Osteoblast (primary cell): Measurements from ENCODE around the gene KRT73. TPM values are rescaled to one million over a fixed set of nuclear protein-coding genes. Genes with fewer than 3 reads are reported as not detected.

Source experiments
- DNase-seq: peaks from one replicate; pipeline ENCODE4 v3.0.0; 2011; ENCODE audit warnings: low spot score, mixed read lengths; ENCODE audit not compliant: insufficient read length; ENCODE audit errors: missing footprints
- H2AFZ ChIP-seq: 2 replicates; pipeline ENCODE4 v1.6.0; 2011; ENCODE audit warnings: mild to moderate bottlenecking, low read length
- H3K27ac ChIP-seq: 2 replicates; pipeline ENCODE4 v1.5.1; 2011; ENCODE audit warnings: mild to moderate bottlenecking, low read depth, low read length, moderate library complexity
- H3K27me3 ChIP-seq: 2 replicates; pipeline ENCODE4 v1.6.0; 2012; ENCODE audit warnings: mild to moderate bottlenecking, control low read depth, inconsistent platforms, low read length, moderate library complexity; ENCODE audit not compliant: insufficient read depth
- H3K36me3 ChIP-seq: 2 replicates; pipeline ENCODE4 v1.5.1; 2011; ENCODE audit warnings: mild to moderate bottlenecking, low read length, control low read depth, moderate library complexity; ENCODE audit not compliant: insufficient read depth
- H3K4me1 ChIP-seq: 2 replicates; pipeline ENCODE4 v1.5.1; 2011; ENCODE audit warnings: mild to moderate bottlenecking, low read length, control low read depth, moderate library complexity; ENCODE audit not compliant: insufficient read depth
- H3K4me2 ChIP-seq: 2 replicates; pipeline ENCODE4 v1.6.0; 2011; ENCODE audit warnings: mild to moderate bottlenecking, low read length; ENCODE audit not compliant: insufficient read depth
- H3K4me3 ChIP-seq: fragments of 200-600 bp; sonication (generic); 3 replicates; pipeline ENCODE4 v1.5.1; 2012; ENCODE audit warnings: mild to moderate bottlenecking, low read length, inconsistent platforms; ENCODE audit not compliant: insufficient read depth
- H3K79me2 ChIP-seq: 2 replicates; pipeline ENCODE4 v1.6.0; 2012; ENCODE audit warnings: mild to moderate bottlenecking, low read length, control low read depth, inconsistent platforms; ENCODE audit not compliant: insufficient read depth
- H3K9me3 ChIP-seq: 2 replicates; pipeline ENCODE4 v1.5.1; 2011; ENCODE audit warnings: low read depth, low read length, control low read depth
- H4K20me1 ChIP-seq: 2 replicates; pipeline ENCODE4 v1.6.0; 2012; ENCODE audit warnings: mild to moderate bottlenecking, low read length, control low read depth; ENCODE audit not compliant: insufficient read depth
- CTCF ChIP-seq: IDR thresholded peaks from 2 replicates; pipeline ENCODE4 v1.5.1; 2011; ENCODE audit warnings: mild to moderate bottlenecking, low read depth, low read length, moderate library complexity; ENCODE audit errors: extremely low read depth
- total RNA-seq: library from RNA; depleted of rRNA; stranded (reverse); fragments of >200 nt; gene quantifications from 2 replicates; pipeline ENCODE4 v1.2.3, GENCODE V29; 2012

Gene KRT73
- total RNA-seq, 1 donor = not detected

GRCh38 chr12:52606581-52607218, 11.7 kb downstream of the KRT73 start:
- H3K36me3 ChIP-seq = no peaks in the 10 kb centered on the region
- no peaks in the 10 kb centered on the region for H3K4me1 ChIP-seq
- no peak overlapping the region for H3K4me2 ChIP-seq
- no peaks in the 10 kb centered on the region for H3K9me3 ChIP-seq
- no peak for DNase-seq
- H4K20me1 ChIP-seq = no peaks in the 10 kb centered on the region
- no peak overlapping the region for H2AFZ ChIP-seq
- TF ChIP-seq CTCF = no peak
- H3K4me3 ChIP-seq = no peak overlapping the region
- H3K27ac ChIP-seq = no peak overlapping the region
- peaks cover 51% of the 10 kb centered on the region for H3K27me3 ChIP-seq
- no peaks in the 10 kb centered on the region for H3K79me2 ChIP-seq

GRCh38 chr12:52606096-52606495, 12.3 kb downstream of the KRT73 start:
- H3K36me3 ChIP-seq = no peaks in the 10 kb centered on the region
- peaks cover 53% of the 10 kb centered on the region for H3K27me3 ChIP-seq
- H3K4me3 ChIP-seq = no peak overlapping the region
- DNase-seq = no peak
- no peak overlapping the region for H3K27ac ChIP-seq
- H4K20me1 ChIP-seq = no peaks in the 10 kb centered on the region
- H3K79me2 ChIP-seq = no peaks in the 10 kb centered on the region
- no peaks in the 10 kb centered on the region for H3K4me1 ChIP-seq
- no peak overlapping the region for H3K4me2 ChIP-seq
- H2AFZ ChIP-seq = no peak overlapping the region
- H3K9me3 ChIP-seq = no peaks in the 10 kb centered on the region
- TF ChIP-seq CTCF = no peak

- DNase-seq = no peak
- no peaks in the 10 kb centered on the region for H3K36me3 ChIP-seq
- no peak overlapping the region for H3K27ac ChIP-seq
- no peaks in the 10 kb centered on the region for H3K4me1 ChIP-seq
- no peaks in the 10 kb centered on the region for H3K9me3 ChIP-seq
- no peaks in the 10 kb centered on the region for H4K20me1 ChIP-seq
- H2AFZ ChIP-seq = no peak overlapping the region
- H3K27me3 ChIP-seq = peaks cover 53% of the 10 kb centered on the region
- H3K79me2 ChIP-seq = no peaks in the 10 kb centered on the region
- H3K4me3 ChIP-seq = no peak overlapping the region
- no peak for TF ChIP-seq CTCF
- no peak overlapping the region for H3K4me2 ChIP-seq
These were observed 12.8 kb downstream of the KRT73 start for GRCh38 chr12:52605542-52605941.

DNA sequence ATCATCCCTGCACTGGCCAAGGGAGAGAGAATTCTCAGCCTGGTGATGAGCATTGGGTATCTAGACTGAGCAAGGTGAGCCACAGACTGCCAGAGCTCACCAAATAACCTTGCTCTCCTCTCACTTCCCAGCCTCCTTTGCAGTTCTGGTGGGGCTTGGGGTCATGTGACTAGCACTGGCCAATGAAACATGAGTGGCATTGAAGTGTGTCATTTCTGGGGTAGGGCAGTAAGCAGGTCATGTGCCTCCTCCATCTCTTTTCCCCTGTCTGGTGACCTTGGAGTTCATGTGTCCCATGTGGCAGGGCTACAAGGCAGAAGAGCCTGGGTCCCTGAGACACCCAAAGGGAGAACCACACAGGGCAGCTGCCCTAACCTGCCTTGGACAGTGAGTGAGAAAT, 13.5 kb downstream of the KRT73 start:
- H3K4me3 ChIP-seq = no peak overlapping the region
- H3K4me1 ChIP-seq = no peaks in the 10 kb centered on the region
- peaks cover 57% of the 10 kb centered on the region for H3K27me3 ChIP-seq
- no peak for DNase-seq
- no peaks in the 10 kb centered on the region for H4K20me1 ChIP-seq
- no peaks in the 10 kb centered on the region for H3K79me2 ChIP-seq
- no peak for TF ChIP-seq CTCF
- H3K27ac ChIP-seq = no peak overlapping the region
- H3K4me2 ChIP-seq = no peak overlapping the region
- no peak overlapping the region for H2AFZ ChIP-seq
- no peaks in the 10 kb centered on the region for H3K36me3 ChIP-seq
- H3K9me3 ChIP-seq = no peaks in the 10 kb centered on the region
